ENCODE data around the gene CADPS. TPM values are rescaled to one million over a fixed set of nuclear protein-coding genes. Genes with fewer than 3 reads are reported as not detected.

Gene CADPS
- total RNA-seq, 1 donor from 2014 or later: not detected

- intact Hi-C loops (cut with micrococcal nuclease): no loop called here
- no peaks in the 10 kb centered on the region for H3K9me3 Mint-ChIP-seq
- H3K36me3 Mint-ChIP-seq (ENCODE audit: low read depth): no peaks in the 10 kb centered on the region
- no peak overlapping the region for H3K4me3 Mint-ChIP-seq
- H3K27me3 Mint-ChIP-seq: peaks cover 4% of the 10 kb centered on the region
- H3K27ac Mint-ChIP-seq: no peak overlapping the region
- H3K4me1 Mint-ChIP-seq: no peaks in the 10 kb centered on the region
- no peak for DNase-seq
These were observed 207.5 kb downstream of the CADPS start for GRCh38 chr3:62667714-62668113.

- Mint-ChIP-seq H3K27ac (no peak overlapping the region), H3K4me3 (no peak overlapping the region), H3K4me1 (no peaks in the 10 kb centered on the region), H3K9me3 (no peaks in the 10 kb centered on the region), H3K27me3 (peaks cover 4% of the 10 kb centered on the region), H3K36me3 (ENCODE audit: low read depth) (no peaks in the 10 kb centered on the region)
- intact Hi-C loops (cut with micrococcal nuclease): no loop called here
- peak; percentile 69 for DNase-seq
These were observed 209.4 kb downstream of the CADPS start for GRCh38 chr3:62665627-62666437.

GRCh38 chr3:62662677-62663076 is 212.5 kb downstream of the CADPS start:
- no peaks in the 10 kb centered on the region for H3K4me1 Mint-ChIP-seq
- no peak for DNase-seq

GRCh38 chr3:62659660-62660059 is 215.6 kb downstream of the CADPS start:
- DNase-seq: no peak
- no peaks in the 10 kb centered on the region for H3K9me3 Mint-ChIP-seq
- intact Hi-C loops (cut with micrococcal nuclease): no loop called here
- no peaks in the 10 kb centered on the region for H3K27me3 Mint-ChIP-seq
- no peaks in the 10 kb centered on the region for H3K4me1 Mint-ChIP-seq
- H3K4me3 Mint-ChIP-seq: no peak overlapping the region
- H3K36me3 Mint-ChIP-seq (ENCODE audit: low read depth): no peaks in the 10 kb centered on the region
- H3K27ac Mint-ChIP-seq: no peak overlapping the region

More at GRCh38 chr3:62662677-62663076, 212.5 kb downstream of the CADPS start:
- Mint-ChIP-seq H3K36me3 (ENCODE audit: low read depth) (no peaks in the 10 kb centered on the region), H3K27me3 (peaks cover 4% of the 10 kb centered on the region), H3K4me3 (no peak overlapping the region), H3K27ac (no peak overlapping the region), H3K9me3 (no peaks in the 10 kb centered on the region)
- intact Hi-C loops (cut with micrococcal nuclease): no loop called here

DNA sequence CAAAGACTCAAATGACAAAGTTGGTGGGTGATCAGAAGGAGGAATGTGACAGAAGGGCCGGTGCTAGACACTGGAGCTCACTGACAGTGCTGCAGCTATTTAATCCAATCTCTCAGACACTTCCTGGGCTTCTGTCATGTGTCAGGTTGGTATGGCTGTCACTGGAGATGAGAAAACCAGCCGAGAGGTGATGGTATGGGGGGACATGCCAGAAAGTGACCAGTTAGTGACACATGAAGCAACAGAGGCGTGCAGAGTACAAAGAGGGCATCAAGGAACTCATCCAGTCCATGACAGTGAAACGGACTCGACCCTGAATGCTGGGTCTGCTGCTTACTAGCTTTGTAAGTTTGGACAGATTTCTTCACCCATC is 219.5 kb downstream of the CADPS start:
- H3K36me3 Mint-ChIP-seq (ENCODE audit: low read depth): no peaks in the 10 kb centered on the region
- intact Hi-C loops (cut with micrococcal nuclease): no loop called here
- H3K4me1 Mint-ChIP-seq: no peaks in the 10 kb centered on the region
- no peak for DNase-seq
- no peaks in the 10 kb centered on the region for H3K9me3 Mint-ChIP-seq
- H3K27me3 Mint-ChIP-seq: no peaks in the 10 kb centered on the region
- H3K4me3 Mint-ChIP-seq: no peak overlapping the region
- H3K27ac Mint-ChIP-seq: no peak overlapping the region

GRCh38 chr3:62655056-62655690 is 220.0 kb downstream of the CADPS start:
- H3K27ac Mint-ChIP-seq: no peak overlapping the region
- no peaks in the 10 kb centered on the region for H3K27me3 Mint-ChIP-seq
- H3K36me3 Mint-ChIP-seq (ENCODE audit: low read depth): no peaks in the 10 kb centered on the region
- H3K9me3 Mint-ChIP-seq: no peaks in the 10 kb centered on the region
- H3K4me1 Mint-ChIP-seq: no peaks in the 10 kb centered on the region
- no peak overlapping the region for H3K4me3 Mint-ChIP-seq
- DNase-seq: no peak
- intact Hi-C loops (cut with micrococcal nuclease): no loop called here

DNA sequence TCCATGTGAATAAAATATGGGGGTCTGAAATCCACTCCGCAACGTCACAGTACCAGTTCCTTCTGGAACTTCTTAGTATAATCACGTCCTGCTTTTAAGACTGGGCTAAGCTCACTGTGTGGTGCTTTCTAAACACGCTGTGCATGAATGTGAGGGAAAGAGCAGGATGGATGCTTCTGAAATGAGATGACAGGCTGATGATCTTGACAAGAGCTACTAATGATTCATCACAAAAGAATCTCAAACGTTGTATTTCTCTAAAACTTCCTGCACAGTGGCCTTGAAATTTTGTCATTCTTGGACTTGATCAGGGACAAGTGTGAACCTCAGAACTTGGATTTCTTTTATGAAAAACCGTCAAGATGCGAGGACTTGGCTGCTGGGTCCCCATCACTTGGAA is 221.4 kb downstream of the CADPS start:
- H3K4me3 Mint-ChIP-seq: no peak overlapping the region
- no peaks in the 10 kb centered on the region for H3K4me1 Mint-ChIP-seq
- no peak overlapping the region for H3K27ac Mint-ChIP-seq

GRCh38 chr3:62647711-62648110 is 227.5 kb downstream of the CADPS start:
- intact Hi-C loops (cut with micrococcal nuclease): no loop called here

More for the DNA sequence above, 221.4 kb downstream of the CADPS start:
- Mint-ChIP-seq H3K36me3 (ENCODE audit: low read depth) (no peaks in the 10 kb centered on the region), H3K9me3 (no peaks in the 10 kb centered on the region), H3K27me3 (no peaks in the 10 kb centered on the region)
- intact Hi-C loops (cut with micrococcal nuclease): no loop called here
- no peak for DNase-seq

GRCh38 chr3:62644493-62644892 is 230.7 kb downstream of the CADPS start:
- H3K4me3 Mint-ChIP-seq: no peak overlapping the region
- H3K4me1 Mint-ChIP-seq: no peaks in the 10 kb centered on the region
- no peaks in the 10 kb centered on the region for H3K9me3 Mint-ChIP-seq
- H3K27me3 Mint-ChIP-seq: no peaks in the 10 kb centered on the region
- intact Hi-C loops (cut with micrococcal nuclease): no loop called here
- DNase-seq: no peak
- H3K27ac Mint-ChIP-seq: no peak overlapping the region
- no peaks in the 10 kb centered on the region for H3K36me3 Mint-ChIP-seq (ENCODE audit: low read depth)

More at GRCh38 chr3:62647711-62648110, 227.5 kb downstream of the CADPS start:
- Mint-ChIP-seq H3K27me3 (no peaks in the 10 kb centered on the region), H3K9me3 (no peaks in the 10 kb centered on the region), H3K27ac (no peak overlapping the region), H3K4me3 (no peak overlapping the region), H3K36me3 (ENCODE audit: low read depth) (no peaks in the 10 kb centered on the region), H3K4me1 (no peaks in the 10 kb centered on the region)
- no peak for DNase-seq

- no peak overlapping the region for H3K4me3 Mint-ChIP-seq
- no peaks in the 10 kb centered on the region for H3K9me3 Mint-ChIP-seq
- H3K36me3 Mint-ChIP-seq (ENCODE audit: low read depth): no peaks in the 10 kb centered on the region
- DNase-seq: no peak
- H3K4me1 Mint-ChIP-seq: no peaks in the 10 kb centered on the region
- no peak overlapping the region for H3K27ac Mint-ChIP-seq
- H3K27me3 Mint-ChIP-seq: peaks cover 2% of the 10 kb centered on the region
- intact Hi-C loops (cut with micrococcal nuclease): no loop called here
These were observed 236.9 kb downstream of the CADPS start for GRCh38 chr3:62638316-62638715.

DNA sequence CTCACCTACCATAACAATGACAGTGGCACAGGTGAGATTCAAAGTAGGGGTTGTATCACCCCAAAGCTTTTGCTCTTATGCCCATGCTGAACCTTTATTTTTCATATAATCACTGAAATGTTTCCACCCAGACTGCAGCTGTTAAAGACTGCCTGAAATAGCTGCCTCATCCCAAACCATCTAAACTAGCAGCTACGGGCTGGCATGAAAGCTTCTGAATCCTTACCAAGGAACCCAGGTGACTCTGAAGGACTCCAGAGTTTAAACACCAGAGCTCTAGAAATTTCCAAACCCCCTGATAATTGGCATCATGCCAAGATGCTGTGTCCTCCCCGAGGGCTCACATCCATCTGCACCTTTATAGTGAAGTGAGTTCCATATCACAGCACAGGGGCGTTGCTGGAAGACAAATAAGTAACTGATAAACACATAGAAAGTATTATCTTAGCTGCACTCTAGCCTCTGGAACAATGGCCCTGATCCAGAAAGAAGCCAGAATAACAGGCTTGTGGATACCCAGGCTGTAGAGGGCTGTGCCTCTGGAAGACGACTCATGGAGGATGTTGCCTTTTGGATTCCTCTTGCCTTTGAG is 238.9 kb downstream of the CADPS start:
- Mint-ChIP-seq H3K9me3 (no peaks in the 10 kb centered on the region), H3K4me1 (no peaks in the 10 kb centered on the region), H3K27me3 (peaks cover 2% of the 10 kb centered on the region), H3K36me3 (ENCODE audit: low read depth) (no peaks in the 10 kb centered on the region), H3K27ac (no peak overlapping the region), H3K4me3 (no peak overlapping the region)
- DNase-seq: no peak
- intact Hi-C loops (cut with micrococcal nuclease): no loop called here

GRCh38 chr3:62632510-62633294 is 242.5 kb downstream of the CADPS start:
- no peaks in the 10 kb centered on the region for H3K9me3 Mint-ChIP-seq
- peaks cover 7% of the 10 kb centered on the region for H3K27me3 Mint-ChIP-seq
- H3K36me3 Mint-ChIP-seq (ENCODE audit: low read depth): no peaks in the 10 kb centered on the region
- H3K4me1 Mint-ChIP-seq: no peaks in the 10 kb centered on the region
- H3K4me3 Mint-ChIP-seq: no peak overlapping the region
- intact Hi-C loops (cut with micrococcal nuclease): no loop called here
- no peak overlapping the region for H3K27ac Mint-ChIP-seq
- DNase-seq: no peak

GRCh38 chr3:62631488-62631887 is 243.7 kb downstream of the CADPS start:
- H3K4me1 Mint-ChIP-seq: no peaks in the 10 kb centered on the region
- peaks cover 12% of the 10 kb centered on the region for H3K27me3 Mint-ChIP-seq
- DNase-seq: no peak
- no peaks in the 10 kb centered on the region for H3K36me3 Mint-ChIP-seq (ENCODE audit: low read depth)
- H3K4me3 Mint-ChIP-seq: no peak overlapping the region
- H3K9me3 Mint-ChIP-seq: no peaks in the 10 kb centered on the region
- intact Hi-C loops (cut with micrococcal nuclease): no loop called here
- no peak overlapping the region for H3K27ac Mint-ChIP-seq

DNA sequence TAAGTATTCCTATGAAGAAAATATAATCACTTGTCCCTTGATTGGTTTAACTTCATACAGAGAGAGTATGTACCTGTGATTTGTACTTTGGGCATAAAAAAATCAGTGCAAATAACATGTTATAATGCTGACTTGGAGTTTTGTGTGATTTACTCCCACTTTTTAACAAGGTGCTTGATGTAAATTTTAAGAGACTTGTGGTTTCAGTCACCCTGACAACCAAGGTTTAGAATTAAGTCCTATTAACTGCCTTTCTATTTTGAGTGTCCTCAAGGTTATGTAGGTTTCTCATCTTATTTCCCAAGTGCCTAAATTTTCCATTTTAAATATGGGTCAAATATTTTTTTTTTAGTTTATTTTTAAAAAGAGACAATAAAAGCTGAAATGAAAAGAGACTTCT is 244.6 kb downstream of the CADPS start:
- no peaks in the 10 kb centered on the region for H3K4me1 Mint-ChIP-seq
- no peaks in the 10 kb centered on the region for H3K36me3 Mint-ChIP-seq (ENCODE audit: low read depth)
- no peak for DNase-seq
- no peak overlapping the region for H3K4me3 Mint-ChIP-seq
- H3K9me3 Mint-ChIP-seq: no peaks in the 10 kb centered on the region
- intact Hi-C loops (cut with micrococcal nuclease): no loop called here
- peaks cover 14% of the 10 kb centered on the region for H3K27me3 Mint-ChIP-seq
- H3K27ac Mint-ChIP-seq: no peak overlapping the region

All from activated CD4-positive, alpha-beta T cell treated with anti-CD3 and anti-CD28 coated beads, Interleukin-2, amount 10 ng/mL, durations not matched to agents 24 days and 14 days (primary cell).